ENCODE data around the gene NCAPD2.
A peak's percentile ranks its signal among the peaks of the same experiment; 100 is the strongest.
"Not testable (repeated sequence)": the region's sequence is repeated elsewhere in the genome, so short reads cannot be mapped to it uniquely, and the experiment has no call there.

The NCAPD2 gene

GRCh38 chr12:6468283-6468575 lies 25.7 kb upstream of the NCAPD2 start:
- TF ChIP-seq, protein P1, sequence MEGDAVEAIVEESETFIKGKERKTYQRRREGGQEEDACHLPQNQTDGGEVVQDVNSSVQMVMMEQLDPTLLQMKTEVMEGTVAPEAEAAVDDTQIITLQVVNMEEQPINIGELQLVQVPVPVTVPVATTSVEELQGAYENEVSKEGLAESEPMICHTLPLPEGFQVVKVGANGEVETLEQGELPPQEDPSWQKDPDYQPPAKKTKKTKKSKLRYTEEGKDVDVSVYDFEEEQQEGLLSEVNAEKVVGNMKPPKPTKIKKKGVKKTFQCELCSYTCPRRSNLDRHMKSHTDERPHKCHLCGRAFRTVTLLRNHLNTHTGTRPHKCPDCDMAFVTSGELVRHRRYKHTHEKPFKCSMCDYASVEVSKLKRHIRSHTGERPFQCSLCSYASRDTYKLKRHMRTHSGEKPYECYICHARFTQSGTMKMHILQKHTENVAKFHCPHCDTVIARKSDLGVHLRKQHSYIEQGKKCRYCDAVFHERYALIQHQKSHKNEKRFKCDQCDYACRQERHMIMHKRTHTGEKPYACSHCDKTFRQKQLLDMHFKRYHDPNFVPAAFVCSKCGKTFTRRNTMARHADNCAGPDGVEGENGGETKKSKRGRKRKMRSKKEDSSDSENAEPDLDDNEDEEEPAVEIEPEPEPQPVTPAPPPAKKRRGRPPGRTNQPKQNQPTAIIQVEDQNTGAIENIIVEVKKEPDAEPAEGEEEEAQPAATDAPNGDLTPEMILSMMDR (IDR thresholded peaks at IDR 0.05; ENCODE audit: control extremely low read depth, extremely low read depth, low read depth, missing control alignments) = no peak
- no peak for DNase-seq (ENCODE audit: extremely low spot score)
- CTCF ChIA-PET = interaction anchor here (1.1 kb wide), 2 partner anchors 44 to 69 kb away, joined by 3 read pairs; no protein-coding TSS in a partner anchor
- POLR2A ChIA-PET = interaction anchor here (0.9 to 1.4 kb wide), 2 partner anchors 7 to 25 kb away, joined by 4 to 5 read pairs; partner anchors contain the start of gene MRPL51

- TF ChIP-seq, protein P1 (IDR thresholded peaks at IDR 0.05; ENCODE audit: control extremely low read depth, extremely low read depth, low read depth, missing control alignments) = no peak
- CTCF ChIA-PET = interaction anchor here (1.1 to 3.1 kb wide), 4 partner anchors 8 to 69 kb away, joined by 3 to 31 read pairs (median 9); partner anchors contain the start of gene MRPL51
- DNase-seq (ENCODE audit: extremely low spot score) = no peak
- POLR2A ChIA-PET = interaction anchor here (0.9 to 2.8 kb wide), 6 partner anchors 8 to 70 kb away, joined by 4 to 73 read pairs (median 12); partner anchors contain the start of gene MRPL51
These were observed 24.8 kb upstream of the NCAPD2 start for GRCh38 chr12:6469092-6469491.

DNA sequence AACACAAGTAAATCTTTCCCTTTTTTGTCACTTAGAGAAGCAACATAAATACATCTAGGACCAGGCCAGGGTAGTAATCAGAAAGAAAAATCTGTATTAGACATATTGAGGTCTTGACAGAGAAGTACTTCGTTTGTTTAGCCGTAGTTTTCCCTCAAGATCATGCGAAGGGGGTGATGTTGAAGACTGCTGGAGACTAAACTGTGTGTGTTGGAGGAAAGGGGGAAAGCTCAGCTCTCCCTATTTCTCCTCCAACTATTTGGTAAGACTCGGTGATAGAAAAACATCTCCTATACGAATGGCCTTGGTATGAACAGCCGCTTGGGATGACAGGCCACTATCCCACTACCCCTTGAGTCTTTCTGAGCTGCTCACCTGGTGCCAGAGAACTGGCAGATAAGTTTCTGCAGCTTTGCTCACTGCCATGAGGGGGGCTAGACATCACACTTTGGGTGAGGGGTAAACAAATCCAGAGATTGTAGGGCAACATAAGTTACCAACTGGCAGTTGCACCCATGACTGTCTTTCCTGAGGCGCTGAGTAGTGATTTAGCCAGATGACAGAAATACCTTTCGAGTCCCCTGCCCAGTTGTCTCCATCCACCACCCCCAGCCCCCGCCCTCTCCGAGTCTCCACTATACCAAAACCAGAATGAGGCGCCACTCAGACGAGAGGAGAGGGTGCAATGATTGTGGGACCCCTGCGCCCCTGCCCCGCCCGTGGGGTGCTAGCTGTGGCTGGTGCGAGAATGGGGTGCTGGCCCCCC lies 24.1 kb upstream of the NCAPD2 start:
- POLR2A ChIA-PET = interaction anchor here (0.6 to 2.8 kb wide), 27 partner anchors 9 to 382 kb away, joined by 3 to 73 read pairs (median 6); partner anchors contain the start of genes CDCA3, COPS7A, GAPDH and MLF2
- no peak for DNase-seq (ENCODE audit: extremely low spot score)
- CTCF ChIA-PET = interaction anchor here (1.1 to 3.1 kb wide), 11 partner anchors 8 to 89 kb away, joined by 3 to 31 read pairs (median 6); partner anchors contain the start of gene MRPL51
- TF ChIP-seq, protein P1 (IDR thresholded peaks at IDR 0.05; ENCODE audit: control extremely low read depth, extremely low read depth, low read depth, missing control alignments) = no peak

- DNase-seq (ENCODE audit: extremely low spot score) = peak; percentile 96
- POLR2A ChIA-PET = interaction anchor here (0.5 to 2.8 kb wide), 45 partner anchors 10 to 420 kb away, joined by 3 to 73 read pairs (median 5); partner anchors contain the start of genes CDCA3, COPS7A, GAPDH and MLF2
- TF ChIP-seq, protein P1 (IDR thresholded peaks at IDR 0.05; ENCODE audit: control extremely low read depth, extremely low read depth, low read depth, missing control alignments) = no peak
- CTCF ChIA-PET = interaction anchor here (1.1 to 3.1 kb wide), 13 partner anchors 9 to 88 kb away, joined by 3 to 31 read pairs (median 4); partner anchors contain the start of gene MRPL51
These were observed 23.3 kb upstream of the NCAPD2 start, which contains the start of gene VAMP1 for GRCh38 chr12:6470375-6471163. TSS of gene VAMP1 (minus strand) at chr12:6470677. CDS start at chr12:6470531, 146 bp downstream.

DNA sequence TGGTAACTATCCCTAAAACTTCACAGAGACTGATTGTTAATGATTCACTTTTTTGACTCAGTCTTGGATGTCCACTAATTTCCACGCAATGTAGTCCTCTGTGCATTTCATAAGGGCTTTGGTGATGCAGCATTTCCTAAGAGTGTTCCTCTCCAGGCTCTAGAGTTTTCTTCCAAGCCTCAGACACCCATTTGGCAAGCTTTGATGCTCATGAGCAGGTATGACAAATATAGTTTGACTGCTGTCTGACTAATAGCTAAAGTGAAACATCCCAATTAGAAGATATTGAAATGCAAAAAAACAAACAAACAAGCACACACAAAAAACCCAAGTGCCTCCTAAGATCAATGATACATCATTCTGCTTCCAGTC lies 21.9 kb upstream of the NCAPD2 start:
- TF ChIP-seq, protein P1 (IDR thresholded peaks at IDR 0.05; ENCODE audit: control extremely low read depth, extremely low read depth, low read depth, missing control alignments) = no peak
- no peak for DNase-seq (ENCODE audit: extremely low spot score)
- ChIA-PET POLR2A (interaction anchor here (0.6 kb wide), 1 partner anchor 405 kb away, joined by 8 read pairs; no protein-coding TSS in a partner anchor), CTCF (interaction anchor here (1.3 to 2.2 kb wide), 3 partner anchors 9 to 67 kb away, joined by 3 to 12 read pairs (median 3); no protein-coding TSS in a partner anchor)

GRCh38 chr12:6472491-6472890 lies 21.4 kb upstream of the NCAPD2 start:
- POLR2A ChIA-PET = interaction anchor here (0.6 kb wide), 1 partner anchor 404 kb away, joined by 8 read pairs; no protein-coding TSS in a partner anchor
- CTCF ChIA-PET = no interaction called here
- DNase-seq (ENCODE audit: extremely low spot score) = no peak
- TF ChIP-seq, protein P1 (IDR thresholded peaks at IDR 0.05; ENCODE audit: control extremely low read depth, extremely low read depth, low read depth, missing control alignments) = no peak

DNA sequence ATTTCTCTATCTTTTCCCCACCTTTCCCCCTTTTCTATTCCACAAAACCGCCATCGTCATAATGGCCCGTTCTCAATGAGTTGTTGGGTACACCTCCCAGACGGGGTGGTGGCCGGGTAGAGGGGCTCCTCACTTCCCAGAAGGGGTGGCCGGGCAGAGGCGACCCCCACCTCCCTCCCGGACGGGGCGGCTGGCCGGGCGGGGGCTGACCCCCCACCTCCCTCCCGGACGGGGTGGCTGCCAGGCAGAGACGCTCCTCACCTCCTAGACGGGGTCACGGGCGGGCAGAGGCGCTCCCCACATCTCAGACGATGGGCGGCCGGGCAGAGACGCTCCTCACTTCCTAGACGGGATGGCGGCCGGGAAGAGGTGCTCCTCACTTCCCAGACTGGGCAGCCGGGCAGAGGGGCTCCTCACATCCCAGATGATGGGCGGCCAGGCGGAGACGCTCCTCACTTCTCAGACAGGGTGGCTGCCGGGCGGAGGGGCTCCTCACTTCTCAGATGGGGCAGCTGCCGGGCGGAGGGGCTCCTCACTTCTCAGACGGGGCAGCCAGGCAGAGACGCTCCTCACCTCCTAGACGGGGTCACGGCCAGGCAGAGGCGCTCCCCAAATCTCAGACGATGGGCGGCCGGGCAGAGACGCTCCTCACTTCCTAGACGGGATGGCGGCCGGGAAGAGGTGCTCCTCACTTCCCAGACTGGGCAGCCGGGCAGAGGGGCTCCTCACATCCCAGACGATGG lies 18.5 kb upstream of the NCAPD2 start:
- POLR2A ChIA-PET; DNase-seq (ENCODE audit: extremely low spot score): not testable (repeated sequence)
- CTCF ChIA-PET = interaction anchor here (1.5 kb wide), 1 partner anchor 10 kb away, joined by 5 read pairs; no protein-coding TSS in a partner anchor

Measured in GM10248 (cell line).